ENCODE results near the gene CARS1.

CARS1 gene

GRCh38 chr11:3096909-3097530 is 39.8 kb upstream of the CARS1 start:
- H3K27ac ChIP-seq (ENCODE audit: low read depth in 2 of 2, low read length in 2 of 2) = no peak overlapping the region
- no peaks in the 10 kb centered on the region for H3K27me3 ChIP-seq (ENCODE audit: control insufficient read depth in 2 of 2, insufficient read depth in 2 of 2, low read length in 2 of 2)
- no peaks in the 10 kb centered on the region for H3K9me3 ChIP-seq (ENCODE audit: control insufficient read depth in 2 of 2, low read length in 2 of 2)
- peaks cover 13 to 18% of the 10 kb centered on the region in 2 donors for H3K36me3 ChIP-seq (ENCODE audit: control insufficient read depth in 2 of 2, insufficient read depth in 2 of 2, low read length in 2 of 2)
- no peak overlapping the region for H3K9ac ChIP-seq (ENCODE audit: low read depth in 1 of 2, low read length in 2 of 2)
- H3K4me3 ChIP-seq (ENCODE audit: low read length in 2 of 2) = no peak overlapping the region
- peaks cover 0 to 5% of the 10 kb centered on the region in 2 donors for H3K4me1 ChIP-seq (ENCODE audit: control insufficient read depth in 2 of 2, insufficient read depth in 2 of 2, low read length in 2 of 2)

DNA sequence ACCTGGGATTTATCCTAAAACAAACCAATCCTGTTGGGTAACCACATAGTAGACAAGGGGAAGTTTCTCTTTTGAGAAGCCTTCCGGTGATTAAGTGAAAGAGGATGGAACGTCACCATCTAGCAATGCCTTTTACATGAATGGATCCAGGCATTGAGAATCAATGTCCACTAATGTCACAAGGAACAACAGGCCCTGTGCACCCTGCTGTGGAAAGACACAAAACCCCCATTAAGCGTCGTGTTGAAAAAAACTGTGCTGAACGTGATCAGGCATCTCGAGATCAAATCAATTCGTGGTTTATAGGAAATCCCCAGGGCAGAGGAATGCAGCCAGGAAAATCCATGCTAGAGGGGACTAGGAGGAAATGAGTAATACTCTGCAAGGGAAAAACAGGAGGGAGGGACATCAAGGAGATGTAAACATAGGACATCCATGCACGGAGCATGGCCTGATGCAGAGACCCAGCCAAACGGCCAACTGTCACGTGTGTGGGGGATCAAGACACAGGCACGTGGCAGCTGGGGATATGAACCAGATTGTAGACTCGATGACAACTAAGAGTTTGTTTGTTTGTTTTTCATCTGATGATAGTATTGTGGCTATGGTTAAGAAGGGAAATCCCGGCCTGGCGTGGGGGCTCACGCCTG is 38.6 kb upstream of the CARS1 start:
- peak overlapping the region; percentile 32 to 35 for H3K27ac ChIP-seq (ENCODE audit: low read depth in 2 of 2, low read length in 2 of 2)
- H3K9ac ChIP-seq (ENCODE audit: low read depth in 1 of 2, low read length in 2 of 2) = no peak overlapping the region
- H3K36me3 ChIP-seq (ENCODE audit: control insufficient read depth in 2 of 2, insufficient read depth in 2 of 2, low read length in 2 of 2) = peaks cover 13 to 18% of the 10 kb centered on the region in 2 donors

GRCh38 chr11:3094223-3094824 is 37.1 kb upstream of the CARS1 start:
- peaks cover 9 to 17% of the 10 kb centered on the region in 2 donors for H3K36me3 ChIP-seq (ENCODE audit: control insufficient read depth in 2 of 2, insufficient read depth in 2 of 2, low read length in 2 of 2)
- no peak overlapping the region for H3K4me3 ChIP-seq (ENCODE audit: low read length in 2 of 2)
- H3K4me1 ChIP-seq (ENCODE audit: control insufficient read depth in 2 of 2, insufficient read depth in 2 of 2, low read length in 2 of 2) = peaks cover 0 to 4% of the 10 kb centered on the region in 2 donors
- H3K27me3 ChIP-seq (ENCODE audit: control insufficient read depth in 2 of 2, insufficient read depth in 2 of 2, low read length in 2 of 2) = no peaks in the 10 kb centered on the region
- no peak overlapping the region for H3K9ac ChIP-seq (ENCODE audit: low read depth in 1 of 2, low read length in 2 of 2)
- H3K27ac ChIP-seq (ENCODE audit: low read depth in 2 of 2, low read length in 2 of 2) = no peak overlapping the region
- no peaks in the 10 kb centered on the region for H3K9me3 ChIP-seq (ENCODE audit: control insufficient read depth in 2 of 2, low read length in 2 of 2)

More for the DNA sequence above, 38.6 kb upstream of the CARS1 start:
- Histone ChIP-seq H3K4me3 (ENCODE audit: low read length in 2 of 2) (no peak overlapping the region), H3K27me3 (ENCODE audit: control insufficient read depth in 2 of 2, insufficient read depth in 2 of 2, low read length in 2 of 2) (no peaks in the 10 kb centered on the region), H3K4me1 (ENCODE audit: control insufficient read depth in 2 of 2, insufficient read depth in 2 of 2, low read length in 2 of 2) (peaks cover 0 to 7% of the 10 kb centered on the region in 2 donors), H3K9me3 (ENCODE audit: control insufficient read depth in 2 of 2, low read length in 2 of 2) (no peaks in the 10 kb centered on the region)

GRCh38 chr11:3093281-3094191 is 36.3 kb upstream of the CARS1 start:
- Histone ChIP-seq H3K4me1 (ENCODE audit: control insufficient read depth in 2 of 2, insufficient read depth in 2 of 2, low read length in 2 of 2) (peaks cover 0 to 4% of the 10 kb centered on the region in 2 donors), H3K9me3 (ENCODE audit: control insufficient read depth in 2 of 2, low read length in 2 of 2) (no peaks in the 10 kb centered on the region), H3K36me3 (ENCODE audit: control insufficient read depth in 2 of 2, insufficient read depth in 2 of 2, low read length in 2 of 2) (peaks cover 7 to 16% of the 10 kb centered on the region in 2 donors), H3K4me3 (ENCODE audit: low read length in 2 of 2) (no peak overlapping the region), H3K27me3 (ENCODE audit: control insufficient read depth in 2 of 2, insufficient read depth in 2 of 2, low read length in 2 of 2) (no peaks in the 10 kb centered on the region), H3K9ac (ENCODE audit: low read depth in 1 of 2, low read length in 2 of 2) (no peak overlapping the region), H3K27ac (ENCODE audit: low read depth in 2 of 2, low read length in 2 of 2) (no peak overlapping the region)

- no peak overlapping the region for H3K27ac ChIP-seq (ENCODE audit: low read depth in 2 of 2, low read length in 2 of 2)
- H3K4me1 ChIP-seq (ENCODE audit: control insufficient read depth in 2 of 2, insufficient read depth in 2 of 2, low read length in 2 of 2) = peaks cover 0 to 4% of the 10 kb centered on the region in 2 donors
- no peaks in the 10 kb centered on the region for H3K9me3 ChIP-seq (ENCODE audit: control insufficient read depth in 2 of 2, low read length in 2 of 2)
- no peaks in the 10 kb centered on the region for H3K27me3 ChIP-seq (ENCODE audit: control insufficient read depth in 2 of 2, insufficient read depth in 2 of 2, low read length in 2 of 2)
- H3K4me3 ChIP-seq (ENCODE audit: low read length in 2 of 2) = no peak overlapping the region
- no peak overlapping the region for H3K9ac ChIP-seq (ENCODE audit: low read depth in 1 of 2, low read length in 2 of 2)
- peaks cover 7 to 16% of the 10 kb centered on the region in 2 donors for H3K36me3 ChIP-seq (ENCODE audit: control insufficient read depth in 2 of 2, insufficient read depth in 2 of 2, low read length in 2 of 2)
These were observed 35.4 kb upstream of the CARS1 start for GRCh38 chr11:3092603-3093141.

GRCh38 chr11:3091846-3092602 is 34.8 kb upstream of the CARS1 start:
- peaks cover 7 to 16% of the 10 kb centered on the region in 2 donors for H3K36me3 ChIP-seq (ENCODE audit: control insufficient read depth in 2 of 2, insufficient read depth in 2 of 2, low read length in 2 of 2)

GRCh38 chr11:3091081-3091845 is 34.0 kb upstream of the CARS1 start:
- no peak overlapping the region for H3K4me3 ChIP-seq (ENCODE audit: low read length in 2 of 2)
- no peaks in the 10 kb centered on the region for H3K9me3 ChIP-seq (ENCODE audit: control insufficient read depth in 2 of 2, low read length in 2 of 2)
- no peak overlapping the region for H3K27ac ChIP-seq (ENCODE audit: low read depth in 2 of 2, low read length in 2 of 2)
- no peaks in the 10 kb centered on the region for H3K27me3 ChIP-seq (ENCODE audit: control insufficient read depth in 2 of 2, insufficient read depth in 2 of 2, low read length in 2 of 2)
- H3K36me3 ChIP-seq (ENCODE audit: control insufficient read depth in 2 of 2, insufficient read depth in 2 of 2, low read length in 2 of 2) = peaks cover 7 to 16% of the 10 kb centered on the region in 2 donors
- no peak overlapping the region for H3K9ac ChIP-seq (ENCODE audit: low read depth in 1 of 2, low read length in 2 of 2)
- H3K4me1 ChIP-seq (ENCODE audit: control insufficient read depth in 2 of 2, insufficient read depth in 2 of 2, low read length in 2 of 2) = peaks cover 0 to 4% of the 10 kb centered on the region in 2 donors

More at GRCh38 chr11:3091846-3092602, 34.8 kb upstream of the CARS1 start:
- Histone ChIP-seq H3K9ac (ENCODE audit: low read depth in 1 of 2, low read length in 2 of 2) (no peak overlapping the region), H3K27me3 (ENCODE audit: control insufficient read depth in 2 of 2, insufficient read depth in 2 of 2, low read length in 2 of 2) (no peaks in the 10 kb centered on the region), H3K4me3 (ENCODE audit: low read length in 2 of 2) (no peak overlapping the region), H3K9me3 (ENCODE audit: control insufficient read depth in 2 of 2, low read length in 2 of 2) (no peaks in the 10 kb centered on the region), H3K27ac (ENCODE audit: low read depth in 2 of 2, low read length in 2 of 2) (no peak overlapping the region), H3K4me1 (ENCODE audit: control insufficient read depth in 2 of 2, insufficient read depth in 2 of 2, low read length in 2 of 2) (peaks cover 0 to 4% of the 10 kb centered on the region in 2 donors)

DNA sequence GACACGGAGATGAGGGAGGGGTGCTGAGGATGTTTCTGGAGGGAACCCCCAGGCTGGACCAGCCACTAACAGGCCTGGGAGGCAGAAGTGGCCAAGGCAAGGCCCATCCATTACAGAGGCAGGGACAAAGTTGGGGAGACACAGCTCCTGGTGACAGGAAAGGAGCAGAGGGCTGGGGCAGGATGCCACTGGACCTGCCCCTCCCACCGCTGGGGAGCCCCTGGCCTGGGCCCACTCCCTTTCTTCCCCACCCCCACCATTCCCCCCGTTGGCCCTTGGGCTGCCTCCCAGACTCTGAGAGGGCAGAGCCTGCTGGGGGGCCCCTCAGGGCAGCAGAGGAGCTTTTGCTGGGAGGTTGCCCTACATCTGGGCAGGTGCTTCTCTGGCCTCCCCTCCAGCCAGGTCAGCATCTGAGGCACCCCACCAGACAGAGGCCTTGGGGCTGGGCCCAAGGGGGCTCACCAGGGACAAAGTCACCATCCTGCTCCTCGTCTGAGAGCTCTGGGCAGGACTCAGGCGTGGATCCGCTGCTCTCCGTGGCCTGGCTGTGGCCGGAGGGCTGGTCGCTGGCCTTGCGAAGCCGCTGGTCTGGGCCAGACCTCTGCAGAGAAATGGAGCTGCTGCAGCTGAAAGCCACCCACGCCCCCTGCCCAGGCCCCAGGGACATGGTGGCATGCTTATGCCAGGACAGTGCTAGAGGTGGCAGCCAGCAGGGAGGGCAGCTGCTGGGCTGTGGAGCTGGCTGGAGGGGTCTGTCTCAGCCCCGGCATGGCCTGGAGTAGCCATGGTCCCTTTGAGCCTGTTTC is 33.1 kb upstream of the CARS1 start:
- H3K36me3 ChIP-seq (ENCODE audit: control insufficient read depth in 2 of 2, insufficient read depth in 2 of 2, low read length in 2 of 2) = peaks cover 2 to 16% of the 10 kb centered on the region in 2 donors
- peaks cover 0 to 4% of the 10 kb centered on the region in 2 donors for H3K4me1 ChIP-seq (ENCODE audit: control insufficient read depth in 2 of 2, insufficient read depth in 2 of 2, low read length in 2 of 2)
- H3K4me3 ChIP-seq (ENCODE audit: low read length in 2 of 2) = no peak overlapping the region
- no peak overlapping the region for H3K9ac ChIP-seq (ENCODE audit: low read depth in 1 of 2, low read length in 2 of 2)
- H3K27ac ChIP-seq (ENCODE audit: low read depth in 2 of 2, low read length in 2 of 2) = no peak overlapping the region
- H3K9me3 ChIP-seq (ENCODE audit: control insufficient read depth in 2 of 2, low read length in 2 of 2) = no peaks in the 10 kb centered on the region
- H3K27me3 ChIP-seq (ENCODE audit: control insufficient read depth in 2 of 2, insufficient read depth in 2 of 2, low read length in 2 of 2) = no peaks in the 10 kb centered on the region
